ENCODE data around the gene EPB41L4A.
A peak's percentile ranks its signal among the peaks of the same experiment; 100 is the strongest.
"Not testable (repeated sequence)": the region's sequence is repeated elsewhere in the genome, so short reads cannot be mapped to it uniquely, and the experiment has no call there.

Gene EPB41L4A

GRCh38 chr5:112434641-112435040, 15.6 kb upstream of the EPB41L4A start:
- no peak overlapping the region for H3K4me3 ChIP-seq (ENCODE audit: control insufficient read depth, low read depth, low read length)
- no peak for TF ChIP-seq CTCF (conservative IDR thresholded peaks at IDR 0.05; ENCODE audit: control insufficient read depth, insufficient read depth, low read depth, low read length)
- DNase-seq (ENCODE audit: low read depth) = peak; percentile 22

GRCh38 chr5:112426202-112426601, 7.1 kb upstream of the EPB41L4A start:
- not testable (repeated sequence) for DNase-seq (ENCODE audit: low read depth); H3K4me3 ChIP-seq (ENCODE audit: control insufficient read depth, low read depth, low read length)

DNA sequence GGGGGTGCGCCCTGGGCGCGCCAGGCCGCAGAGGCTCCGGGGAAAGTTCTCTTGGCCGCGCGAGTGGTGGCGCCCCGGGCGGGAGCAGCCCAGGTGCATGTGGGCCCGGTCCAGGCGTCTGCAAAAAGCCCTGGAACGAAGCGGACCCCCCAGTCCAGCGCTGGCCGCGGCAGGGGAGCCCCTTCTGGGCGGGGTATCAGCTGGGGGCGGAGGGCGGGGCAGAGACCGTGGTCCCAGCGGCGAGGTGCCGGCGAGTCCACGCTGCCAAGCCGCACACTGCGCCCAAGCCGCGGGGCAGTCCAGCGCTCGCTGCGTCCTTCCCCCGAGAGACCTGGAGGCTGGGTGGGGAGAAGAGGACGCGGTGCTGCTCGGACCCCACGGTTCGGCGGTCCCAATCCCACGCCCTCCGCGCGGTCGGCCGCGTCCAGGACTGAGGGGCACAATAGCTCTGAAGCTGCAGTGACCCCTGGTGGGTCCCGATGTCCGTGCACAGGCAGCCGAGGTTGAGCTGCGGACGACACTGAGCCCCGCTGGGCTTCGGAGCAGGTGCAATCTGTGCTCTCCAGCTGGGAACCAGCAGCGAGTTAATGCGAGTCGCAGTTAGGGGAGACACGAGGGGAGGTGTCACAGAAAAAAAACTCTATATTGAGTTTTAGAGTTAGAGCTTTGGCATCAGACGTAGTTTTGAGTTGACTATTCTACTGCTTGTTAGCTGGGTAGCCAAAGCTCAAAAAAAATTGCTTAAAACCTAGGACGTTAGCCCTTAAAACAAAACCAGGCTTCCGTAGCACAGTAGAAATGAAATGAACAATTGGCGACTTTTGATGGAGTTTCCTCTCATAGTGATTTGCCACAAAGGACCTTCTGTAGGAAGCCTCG, 1.1 kb upstream of the EPB41L4A start:
- peak; percentile 47 for DNase-seq (ENCODE audit: low read depth)
- peak; percentile 73 for TF ChIP-seq CTCF (conservative IDR thresholded peaks at IDR 0.05; ENCODE audit: control insufficient read depth, insufficient read depth, low read depth, low read length)
- peak overlapping the region; percentile 54 for H3K4me3 ChIP-seq (ENCODE audit: control insufficient read depth, low read depth, low read length)

- TF ChIP-seq CTCF (conservative IDR thresholded peaks at IDR 0.05; ENCODE audit: control insufficient read depth, insufficient read depth, low read depth, low read length) = no peak
- peak overlapping the region; percentile 54 for H3K4me3 ChIP-seq (ENCODE audit: control insufficient read depth, low read depth, low read length)
- no peak for DNase-seq (ENCODE audit: low read depth)
Measured at GRCh38 chr5:112418659-112419163, 366 bp downstream of the EPB41L4A start.

GRCh38 chr5:112417931-112418658, 982 bp downstream of the EPB41L4A start:
- peak; percentile 18 for DNase-seq (ENCODE audit: low read depth)
- TF ChIP-seq CTCF (conservative IDR thresholded peaks at IDR 0.05; ENCODE audit: control insufficient read depth, insufficient read depth, low read depth, low read length) = no peak

GRCh38 chr5:112415552-112415951, 3.5 kb downstream of the EPB41L4A start:
- TF ChIP-seq CTCF (conservative IDR thresholded peaks at IDR 0.05; ENCODE audit: control insufficient read depth, insufficient read depth, low read depth, low read length) = no peak
- H3K4me3 ChIP-seq (ENCODE audit: control insufficient read depth, low read depth, low read length) = no peak overlapping the region
- no peak for DNase-seq (ENCODE audit: low read depth)

More at GRCh38 chr5:112417931-112418658, 982 bp downstream of the EPB41L4A start:
- H3K4me3 ChIP-seq (ENCODE audit: control insufficient read depth, low read depth, low read length) = peak overlapping the region; percentile 36

- DNase-seq (ENCODE audit: low read depth) = no peak
- TF ChIP-seq CTCF (conservative IDR thresholded peaks at IDR 0.05; ENCODE audit: control insufficient read depth, insufficient read depth, low read depth, low read length) = no peak
- no peak overlapping the region for H3K4me3 ChIP-seq (ENCODE audit: control insufficient read depth, low read depth, low read length)
Measured at GRCh38 chr5:112413611-112414010, 5.5 kb downstream of the EPB41L4A start.
